SU-DHL-6 (cell line): ENCODE data around the gene TSPAN32.

Experiments used
- H2AFZ ChIP-seq: fragments of 200-600 bp; sonication (generic); 2 replicates; pipeline ENCODE4 v1.6.1; 2014; ENCODE audit warnings: low read depth, mild to moderate bottlenecking, moderate library complexity, mixed read lengths, antibody characterized with exemption, low read length; ENCODE audit not compliant: severe bottlenecking
- H3F3A ChIP-seq: fragments of 200-600 bp; shearing (Covaris generic); 2 replicates; pipeline ENCODE4 v1.6.0; 2016; ENCODE audit warnings: antibody characterized with exemption, mild to moderate bottlenecking; ENCODE audit not compliant: insufficient read depth
- H3K27ac ChIP-seq: fragments of 200-600 bp; sonication (generic); 2 replicates; pipeline ENCODE4 v1.5.1; 2016; ENCODE audit warnings: low read depth, mild to moderate bottlenecking, low read length, moderate library complexity, mixed read lengths
- H3K27me3 ChIP-seq: fragments of 200-600 bp; sonication (generic), shearing (Covaris generic); 2 replicates; pipeline ENCODE4 v1.6.0; 2014; ENCODE audit warnings: mild to moderate bottlenecking, low read length
- H3K36me3 ChIP-seq: fragments of 200-600 bp; sonication (generic); 2 replicates; pipeline ENCODE4 v1.6.1; 2014; ENCODE audit warnings: mild to moderate bottlenecking, low read length, mixed read lengths
- H3K4me2 ChIP-seq: fragments of 300-600, 200-600 bp; shearing (Covaris generic), sonication (generic); 2 replicates; pipeline ENCODE4 v1.6.0; 2014; ENCODE audit warnings: low read length, low read depth, mild to moderate bottlenecking; ENCODE audit not compliant: poor library complexity, severe bottlenecking
- H3K4me3 ChIP-seq: fragments of 200-600 bp; sonication (generic); 2 replicates; pipeline ENCODE4 v1.5.1; 2014; ENCODE audit warnings: antibody characterized with exemption, low read length, mild to moderate bottlenecking, mixed read lengths; ENCODE audit not compliant: insufficient read depth, poor library complexity, severe bottlenecking
- H3K79me2 ChIP-seq: fragments of 200-600 bp; sonication (generic); 2 replicates; pipeline ENCODE4 v1.6.1; 2014; ENCODE audit warnings: mild to moderate bottlenecking, low read length, moderate library complexity; ENCODE audit not compliant: insufficient read depth
- H3K9ac ChIP-seq: fragments of 200-600 bp; sonication (generic); 2 replicates; pipeline ENCODE4 v1.7.0; 2014; ENCODE audit warnings: mild to moderate bottlenecking, low read length
- H3K9me2 ChIP-seq: fragments of 200-600 bp; sonication (generic); replicated peaks from 2 replicates; pipeline ENCODE4 v1.6.1; 2014; ENCODE audit warnings: low read length; ENCODE audit not compliant: insufficient read depth
- H3K9me3 ChIP-seq: fragments of 200-600 bp; sonication (generic); 2 replicates; pipeline ENCODE4 v1.6.1; 2014; ENCODE audit warnings: low read length, mixed read lengths; ENCODE audit not compliant: insufficient read depth
- H4K20me1 ChIP-seq: fragments of 200-600 bp; sonication (generic); 2 replicates; pipeline ENCODE4 v1.6.1; 2014; ENCODE audit warnings: low read depth, mild to moderate bottlenecking, antibody characterized with exemption, low read length, moderate library complexity, mixed read lengths
- CTCF ChIP-seq: fragments of 200-600 bp; sonication (generic); IDR thresholded peaks from one replicate; pipeline ENCODE4 v1.5.1; 2017; ENCODE audit warnings: antibody characterized with exemption, mild to moderate bottlenecking, low read length, moderate library complexity; ENCODE audit not compliant: insufficient read depth, poor library complexity, severe bottlenecking
- EZH2phosphoT487 ChIP-seq: fragments of 200-600 bp; sonication (generic), shearing (Covaris generic); conservative IDR thresholded peaks from 2 replicates; pipeline ENCODE4 v1.6.1; 2018; ENCODE audit warnings: mild to moderate bottlenecking, antibody characterized with exemption, low read length, moderate library complexity, mixed read lengths

The TSPAN32 gene

GRCh38 chr11:2272946-2273280 is 28.9 kb upstream of the TSPAN32 start:
- Histone ChIP-seq H3K27me3 (no peaks in the 10 kb centered on the region), H3K9me3 (no peaks in the 10 kb centered on the region), H3K36me3 (no peaks in the 10 kb centered on the region), H3K27ac (no peak overlapping the region), H3K4me3 (no peak overlapping the region), H3K4me2 (no peak overlapping the region), H3K9me2 (no peaks in the 10 kb centered on the region), H3F3A (no peaks in the 10 kb centered on the region), H3K9ac (no peak overlapping the region), H4K20me1 (no peaks in the 10 kb centered on the region), H3K79me2 (no peaks in the 10 kb centered on the region), H2AFZ (no peak overlapping the region)
- TF ChIP-seq CTCF (no peak), EZH2phosphoT487 (no peak)

- Histone ChIP-seq H3K9me2 (no peaks in the 10 kb centered on the region), H4K20me1 (no peaks in the 10 kb centered on the region), H3K36me3 (no peaks in the 10 kb centered on the region), H3K9me3 (no peaks in the 10 kb centered on the region), H3K79me2 (no peaks in the 10 kb centered on the region), H3K4me2 (no peak overlapping the region), H2AFZ (no peak overlapping the region), H3K27ac (no peak overlapping the region), H3F3A (no peaks in the 10 kb centered on the region), H3K27me3 (no peaks in the 10 kb centered on the region), H3K4me3 (no peak overlapping the region), H3K9ac (no peak overlapping the region)
- TF ChIP-seq EZH2phosphoT487, result no peak
- TF ChIP-seq CTCF, result no peak
Measured at GRCh38 chr11:2273311-2273710, 28.5 kb upstream of the TSPAN32 start.

- H3K4me3 ChIP-seq, result no peak overlapping the region
- no peaks in the 10 kb centered on the region for H3K9me2 ChIP-seq
- H3K27me3 ChIP-seq, result no peaks in the 10 kb centered on the region
- no peaks in the 10 kb centered on the region for H3K79me2 ChIP-seq
- no peak overlapping the region for H3K9ac ChIP-seq
- H3K27ac ChIP-seq, result no peak overlapping the region
- no peaks in the 10 kb centered on the region for H3K36me3 ChIP-seq
- TF ChIP-seq EZH2phosphoT487, result no peak
- TF ChIP-seq CTCF, result no peak
- no peak overlapping the region for H2AFZ ChIP-seq
- no peaks in the 10 kb centered on the region for H3F3A ChIP-seq
- no peaks in the 10 kb centered on the region for H3K9me3 ChIP-seq
- no peaks in the 10 kb centered on the region for H4K20me1 ChIP-seq
- no peak overlapping the region for H3K4me2 ChIP-seq
Measured at GRCh38 chr11:2273771-2274170, 28.0 kb upstream of the TSPAN32 start.
